DND-41 (cell line): ENCODE measurements around the gene COBL.

Experiments used
- CTCF ChIP-seq: IDR thresholded peaks from 2 replicates; pipeline ENCODE4 v1.5.1; 2012; ENCODE audit warnings: borderline replicate concordance, low read length, moderate library complexity, mild to moderate bottlenecking; ENCODE audit not compliant: poor library complexity, severe bottlenecking; ENCODE audit errors: extremely low read depth
- EZH2 ChIP-seq: IDR thresholded peaks from 3 replicates; pipeline ENCODE4 v1.6.1; 2012; ENCODE audit warnings: borderline replicate concordance, low read depth, mild to moderate bottlenecking, moderate library complexity, low read length, inconsistent platforms; ENCODE audit not compliant: severe bottlenecking

GRCh38 chr7:51146816-51147586 lies 169.6 kb downstream of the COBL start:
- TF ChIP-seq EZH2 (no peak), CTCF (no peak)
